Fibroblast of pulmonary artery (primary cell): ENCODE data around the gene ZNF134.

Experiments
- DNase-seq: peaks from one replicate; pipeline ENCODE4 v3.0.0-alpha.2; 2010; ENCODE audit warnings: low read depth
- H3K4me3 ChIP-seq: replicated peaks from 2 replicates; pipeline ENCODE4 v1.5.1; 2011; ENCODE audit warnings: low read depth, mild to moderate bottlenecking, control low read depth, low read length, moderate library complexity
- TF ChIP-seq, protein P1 (sequence below): IDR thresholded peaks from 2 replicates; pipeline ENCODE4 v1.5.1; 2011; ENCODE audit warnings: mild to moderate bottlenecking, control low read depth, low read length, inconsistent platforms; ENCODE audit errors: missing control alignments

The ZNF134 gene

DNA sequence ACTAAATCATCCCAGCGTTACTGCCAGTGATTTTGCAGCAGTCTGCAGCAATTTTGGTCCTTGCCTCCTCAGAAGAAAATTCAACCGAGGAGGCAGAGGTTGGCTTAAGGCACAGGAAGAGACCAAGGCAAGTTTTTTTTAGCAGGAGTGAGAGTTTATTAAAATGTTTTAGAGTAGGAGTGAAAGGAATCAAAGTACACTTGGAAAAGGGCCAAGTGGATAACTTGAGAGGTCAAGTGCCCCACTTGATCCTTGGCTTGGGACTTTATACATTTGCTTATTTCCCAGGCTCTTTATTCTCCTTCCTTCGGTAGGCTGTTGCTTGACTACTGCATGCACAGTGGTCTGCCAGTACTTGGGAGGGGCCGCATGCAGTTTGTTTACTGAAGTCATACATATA, 2.9 kb upstream of the ZNF134 start:
- no peak for DNase-seq
- TF ChIP-seq, protein P1, sequence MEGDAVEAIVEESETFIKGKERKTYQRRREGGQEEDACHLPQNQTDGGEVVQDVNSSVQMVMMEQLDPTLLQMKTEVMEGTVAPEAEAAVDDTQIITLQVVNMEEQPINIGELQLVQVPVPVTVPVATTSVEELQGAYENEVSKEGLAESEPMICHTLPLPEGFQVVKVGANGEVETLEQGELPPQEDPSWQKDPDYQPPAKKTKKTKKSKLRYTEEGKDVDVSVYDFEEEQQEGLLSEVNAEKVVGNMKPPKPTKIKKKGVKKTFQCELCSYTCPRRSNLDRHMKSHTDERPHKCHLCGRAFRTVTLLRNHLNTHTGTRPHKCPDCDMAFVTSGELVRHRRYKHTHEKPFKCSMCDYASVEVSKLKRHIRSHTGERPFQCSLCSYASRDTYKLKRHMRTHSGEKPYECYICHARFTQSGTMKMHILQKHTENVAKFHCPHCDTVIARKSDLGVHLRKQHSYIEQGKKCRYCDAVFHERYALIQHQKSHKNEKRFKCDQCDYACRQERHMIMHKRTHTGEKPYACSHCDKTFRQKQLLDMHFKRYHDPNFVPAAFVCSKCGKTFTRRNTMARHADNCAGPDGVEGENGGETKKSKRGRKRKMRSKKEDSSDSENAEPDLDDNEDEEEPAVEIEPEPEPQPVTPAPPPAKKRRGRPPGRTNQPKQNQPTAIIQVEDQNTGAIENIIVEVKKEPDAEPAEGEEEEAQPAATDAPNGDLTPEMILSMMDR, result no peak

DNA sequence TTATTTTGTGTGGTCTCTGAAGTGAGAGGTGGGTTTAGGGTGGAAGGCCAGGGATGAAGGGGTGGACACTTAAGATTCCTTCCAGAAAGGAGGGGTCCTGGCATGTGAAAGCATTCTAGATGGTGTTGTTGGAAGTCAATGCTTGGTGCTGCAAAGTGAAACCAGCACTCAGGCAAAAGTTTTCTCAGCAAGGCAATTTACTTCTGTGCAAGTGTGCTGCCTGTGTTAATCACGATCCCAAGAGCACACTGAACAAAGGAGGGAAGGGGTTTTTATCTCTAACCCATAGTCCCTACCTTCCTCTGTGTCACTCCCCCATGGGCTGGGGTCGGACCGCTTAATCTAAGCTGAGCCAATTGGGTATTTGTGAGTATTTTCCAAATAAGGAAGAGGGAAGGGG, 1.3 kb downstream of the ZNF134 start:
- TF ChIP-seq, protein P1, result no peak
- no peak for DNase-seq
- peak overlapping the region; percentile 80 for H3K4me3 ChIP-seq

More for the DNA sequence above, 2.9 kb upstream of the ZNF134 start:
- no peak overlapping the region for H3K4me3 ChIP-seq

DNA sequence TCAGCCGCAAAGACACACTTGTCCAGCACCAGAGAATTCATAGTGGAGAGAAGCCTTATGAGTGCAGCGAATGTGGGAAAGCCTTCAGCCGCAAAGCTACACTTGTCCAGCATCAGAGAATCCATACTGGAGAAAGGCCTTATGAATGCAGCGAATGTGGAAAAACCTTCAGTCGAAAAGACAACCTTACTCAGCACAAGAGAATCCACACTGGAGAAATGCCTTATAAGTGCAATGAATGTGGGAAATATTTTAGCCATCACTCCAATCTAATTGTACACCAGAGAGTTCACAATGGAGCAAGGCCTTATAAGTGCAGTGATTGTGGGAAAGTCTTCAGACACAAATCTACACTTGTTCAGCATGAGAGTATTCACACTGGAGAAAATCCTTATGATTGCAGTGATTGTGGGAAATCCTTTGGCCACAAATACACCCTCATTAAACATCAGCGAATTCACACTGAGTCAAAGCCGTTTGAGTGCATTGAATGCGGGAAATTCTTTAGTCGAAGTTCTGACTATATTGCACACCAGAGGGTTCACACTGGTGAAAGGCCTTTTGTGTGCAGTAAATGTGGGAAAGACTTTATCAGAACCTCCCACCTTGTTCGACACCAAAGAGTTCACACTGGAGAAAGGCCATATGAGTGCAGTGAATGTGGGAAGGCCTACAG, 6.8 kb downstream of the ZNF134 start:
- peak; percentile 35 for DNase-seq
- H3K4me3 ChIP-seq, result no peak overlapping the region
- TF ChIP-seq, protein P1, result no peak

DNA sequence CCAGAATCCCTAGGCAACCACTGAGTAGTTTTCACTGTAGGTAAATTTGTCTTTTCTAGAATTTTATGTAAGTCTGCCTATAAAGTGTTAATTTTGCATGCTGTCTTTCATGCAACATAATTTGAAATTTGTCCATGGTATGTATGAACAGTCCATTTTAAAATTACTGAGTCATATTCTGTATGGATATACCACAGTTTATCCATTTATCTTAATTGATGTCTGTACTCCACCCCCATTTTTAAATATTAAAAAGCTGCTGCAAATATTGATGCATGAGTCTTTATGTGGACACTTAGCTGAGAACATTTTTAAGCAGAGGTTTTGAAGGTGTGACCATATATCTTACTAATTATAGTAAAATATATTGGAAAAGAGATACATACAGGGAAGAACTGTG, 9.0 kb downstream of the ZNF134 start:
- no peak for DNase-seq
- H3K4me3 ChIP-seq, result no peak overlapping the region

DNA sequence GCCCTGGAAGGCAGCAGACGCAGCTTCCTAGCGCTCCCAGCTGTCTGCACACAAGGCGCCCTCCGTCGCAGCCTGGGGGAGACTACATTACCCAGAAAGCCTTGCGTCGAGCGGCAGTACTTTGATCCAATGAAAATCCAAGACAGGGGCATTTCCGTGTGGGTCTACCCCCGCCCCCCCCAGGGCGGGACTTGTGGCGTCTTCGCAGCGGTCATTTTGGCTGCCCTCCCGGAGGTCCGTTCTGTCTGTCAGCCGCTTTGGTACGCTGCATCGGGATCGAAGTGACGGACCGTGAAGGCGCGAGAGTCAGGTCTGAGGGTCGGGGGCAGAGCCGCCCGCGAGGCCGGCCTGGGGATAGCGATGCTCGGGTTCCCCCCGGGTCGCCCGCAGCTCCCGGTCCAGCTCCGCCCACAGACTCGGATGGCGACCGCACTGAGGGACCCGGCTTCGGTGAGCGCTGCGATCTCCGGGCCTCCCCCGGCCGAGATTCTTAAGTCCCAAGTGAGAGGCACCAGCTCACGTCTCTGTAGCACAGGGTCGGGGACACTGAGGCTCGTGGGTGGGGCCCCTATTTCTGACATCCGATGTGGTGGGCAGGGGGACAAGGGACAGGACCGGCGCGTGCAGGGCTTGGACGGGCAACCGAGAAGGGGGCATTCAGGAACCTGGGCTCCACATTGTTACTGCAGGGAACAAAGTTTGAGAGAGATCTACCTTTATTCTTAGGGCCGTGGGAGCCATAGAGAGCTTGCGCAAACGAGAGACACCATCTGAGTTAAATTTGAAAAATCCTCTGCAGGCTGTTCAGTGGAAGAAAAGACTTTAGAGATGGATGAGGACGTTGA, 19.2 kb downstream of the ZNF134 start, which contains the start of gene ZNF211:
Gene ZNF211, plus strand, starts transcription at position 182 of the 845 bp plus-strand sequence. Its CDS starts 179 bp downstream, at position 361.
- TF ChIP-seq, protein P1, result no peak
- peak; percentile 95 for DNase-seq

More for the DNA sequence above, 9.0 kb downstream of the ZNF134 start:
- TF ChIP-seq, protein P1, result no peak

DNA sequence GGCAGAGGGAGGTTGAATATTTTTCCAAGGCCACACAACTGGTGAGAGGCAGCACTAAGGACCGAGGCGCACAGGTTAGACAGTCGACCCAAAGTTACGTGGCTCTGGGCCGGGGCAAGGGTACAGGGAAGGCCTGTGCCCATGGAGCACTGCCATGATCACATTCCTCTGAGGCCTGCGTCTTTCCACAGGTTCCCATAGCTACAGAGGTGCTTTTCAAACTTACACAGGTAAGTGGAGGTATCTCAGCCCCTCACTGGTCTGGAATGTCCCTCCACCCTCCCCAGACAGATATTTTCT, 19.7 kb downstream of the ZNF134 start:
- TF ChIP-seq, protein P1, result no peak
- no peak for DNase-seq
- H3K4me3 ChIP-seq, result peak overlapping the region; percentile 88

More for the DNA sequence above, 19.2 kb downstream of the ZNF134 start, which contains the start of gene ZNF211:
- peak within 1 kb of the TSS; percentile 88 for H3K4me3 ChIP-seq

DNA sequence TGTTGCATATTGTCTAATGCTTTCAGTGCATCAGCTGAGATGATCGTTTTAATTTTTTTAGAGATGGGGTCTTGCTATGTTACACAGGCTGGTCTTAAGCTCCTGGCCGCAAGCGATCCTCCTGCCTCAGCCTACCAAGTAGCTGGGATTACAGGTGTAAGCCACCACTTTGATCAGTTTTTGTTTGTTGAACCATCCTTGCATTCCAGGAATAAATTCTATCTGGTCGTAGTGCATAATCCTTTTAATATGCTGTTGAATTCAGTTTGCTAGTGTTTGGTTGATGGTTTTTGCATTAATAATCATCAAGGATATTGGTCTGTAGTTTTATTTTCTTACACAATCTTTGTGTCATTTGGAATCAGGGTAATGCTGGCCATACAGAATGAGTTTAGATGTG, 23.3 kb downstream of the ZNF134 start:
- DNase-seq, result no peak
- H3K4me3 ChIP-seq, result no peak overlapping the region
- TF ChIP-seq, protein P1, result no peak
